ENCODE measurements around the gene PRAMEF8.
"Not testable (repeated sequence)": the region's sequence is repeated elsewhere in the genome, so short reads cannot be mapped to it uniquely, and the experiment has no call there.

Gene PRAMEF8

GRCh38 chr1:13285037-13285436 lies at the start of gene PRAMEF8:
Gene PRAMEF8, minus strand, starts transcription at chr1:13285137. Its CDS starts 1,046 bp downstream, at chr1:13284091.
- not testable (repeated sequence) for DNase-seq

- DNase-seq = not testable (repeated sequence)
Observed at GRCh38 chr1:13315281-13315680, 30.3 kb upstream of the PRAMEF8 start, which contains the start of gene PRAMEF15. Gene PRAMEF15, plus strand, starts transcription at chr1:13315581. Its CDS starts 2,827 bp downstream, at chr1:13318408.

- DNase-seq = not testable (repeated sequence)
Observed at GRCh38 chr1:13303239-13303638, 18.3 kb upstream of the PRAMEF8 start, which contains the start of gene PRAMEF33. Gene PRAMEF33, plus strand, starts transcription at chr1:13303539. Its CDS starts 2,416 bp downstream, at chr1:13305955.

- DNase-seq = not testable (repeated sequence)
Observed at GRCh38 chr1:13302197-13302596, 17.3 kb upstream of the PRAMEF8 start.

- DNase-seq = not testable (repeated sequence)
Observed at GRCh38 chr1:13298699-13299098, 13.8 kb upstream of the PRAMEF8 start.

GRCh38 chr1:13297216-13297931 lies 12.4 kb upstream of the PRAMEF8 start:
- DNase-seq = not testable (repeated sequence)

- not testable (repeated sequence) for DNase-seq
Observed at GRCh38 chr1:13289030-13289429, 4.1 kb upstream of the PRAMEF8 start.

GRCh38 chr1:13279617-13280016 lies 5.3 kb downstream of the PRAMEF8 start:
- not testable (repeated sequence) for DNase-seq

GRCh38 chr1:13277016-13277415 lies 7.9 kb downstream of the PRAMEF8 start:
- DNase-seq = not testable (repeated sequence)

GRCh38 chr1:13265124-13265523 lies 19.8 kb downstream of the PRAMEF8 start:
- DNase-seq = not testable (repeated sequence)

GRCh38 chr1:13253898-13254297 lies 31.0 kb downstream of the PRAMEF8 start, which contains the start of gene PRAMEF5:
Gene PRAMEF5, plus strand, starts transcription at chr1:13254198. Its CDS starts 5,071 bp downstream, at chr1:13259269.
- DNase-seq = not testable (repeated sequence)

GRCh38 chr1:13247122-13247521 lies 37.8 kb downstream of the PRAMEF8 start:
- not testable (repeated sequence) for DNase-seq

GRCh38 chr1:13246554-13246871 lies 38.4 kb downstream of the PRAMEF8 start:
- not testable (repeated sequence) for DNase-seq

- DNase-seq = not testable (repeated sequence)
Observed at GRCh38 chr1:13245841-13246553, 38.9 kb downstream of the PRAMEF8 start.

- not testable (repeated sequence) for DNase-seq
Observed at GRCh38 chr1:13243536-13244263, 41.2 kb downstream of the PRAMEF8 start.

GRCh38 chr1:13239633-13240032 lies 45.3 kb downstream of the PRAMEF8 start:
- DNase-seq = not testable (repeated sequence)

- DNase-seq = not testable (repeated sequence)
Observed at GRCh38 chr1:13237572-13237971, 47.4 kb downstream of the PRAMEF8 start.

- not testable (repeated sequence) for DNase-seq
Observed at GRCh38 chr1:13234057-13234456, 50.9 kb downstream of the PRAMEF8 start.

GRCh38 chr1:13232056-13232455 lies 52.9 kb downstream of the PRAMEF8 start:
- not testable (repeated sequence) for DNase-seq

All from NCI-H446 (cell line).